GM23338 (cell line): ENCODE data around the gene PLD1. TPM values are rescaled to one million over a fixed set of nuclear protein-coding genes. Genes with fewer than 3 reads are reported as not detected.

ENCODE experiments used
- ATAC-seq: fragments of 200-7000 bp; cut with Tn5 transposase; 3 replicates; pipeline ENCODE4 v1.9.1; 2020
- DNase-seq: peaks from one replicate; pipeline ENCODE4 v3.0.0-alpha.2; 2015; ENCODE audit warnings: low spot score
- H2AFZ ChIP-seq: fragments of 200-600 bp; sonication (generic); 2 replicates; pipeline ENCODE4 v1.8.0; 2016; ENCODE audit warnings: antibody characterized with exemption, mild to moderate bottlenecking, moderate library complexity
- H3F3A ChIP-seq: fragments of 200-600 bp; sonication (generic); replicated peaks from 2 replicates; pipeline ENCODE4 v1.8.0; 2017; ENCODE audit warnings: antibody characterized with exemption, mixed run types, low read depth
- H3K27ac ChIP-seq: fragments of 200-600 bp; sonication (generic); 2 replicates; pipeline ENCODE4 v1.6.1; 2016; ENCODE audit warnings: low read depth
- H3K27me3 ChIP-seq: fragments of 200-600 bp; sonication (generic); 2 replicates; pipeline ENCODE4 v1.8.0; 2016; ENCODE audit warnings: mild to moderate bottlenecking, mixed run types, moderate library complexity; ENCODE audit not compliant: insufficient read depth
- H3K36me3 ChIP-seq: fragments of 200-600 bp; sonication (generic); 2 replicates; pipeline ENCODE4 v1.8.0; 2016; ENCODE audit warnings: mild to moderate bottlenecking; ENCODE audit not compliant: insufficient read depth
- H3K4me1 ChIP-seq: fragments of 200-600 bp; sonication (generic); 2 replicates; pipeline ENCODE4 v1.8.0; 2016; ENCODE audit warnings: mild to moderate bottlenecking, moderate library complexity; ENCODE audit not compliant: insufficient read depth
- H3K4me2 ChIP-seq: fragments of 200-600 bp; sonication (generic); 2 replicates; pipeline ENCODE4 v1.7.1; 2017; ENCODE audit warnings: mixed run types
- H3K4me3 ChIP-seq: fragments of 200-600 bp; sonication (generic); 2 replicates; pipeline ENCODE4 v1.6.1; 2016; ENCODE audit warnings: mixed run types
- H3K79me2 ChIP-seq: fragments of 200-600 bp; sonication (generic); replicated peaks from 2 replicates; pipeline ENCODE4 v1.8.0; 2017; ENCODE audit warnings: mild to moderate bottlenecking; ENCODE audit not compliant: insufficient read depth
- H3K9me2 ChIP-seq: fragments of 200-600 bp; sonication (generic); 2 replicates; pipeline ENCODE4 v1.8.0; 2017; ENCODE audit not compliant: insufficient read depth
- H4K20me1 ChIP-seq: fragments of 200-600 bp; sonication (generic); replicated peaks from 2 replicates; pipeline ENCODE4 v1.8.0; 2017; ENCODE audit warnings: mild to moderate bottlenecking; ENCODE audit not compliant: insufficient read depth
- H3K27ac Mint-ChIP-seq: 2 replicates; pipeline ENCODE4 v1.8.0; 2020; ENCODE audit warnings: inconsistent platforms, mild to moderate bottlenecking, moderate library complexity, mixed read lengths
- H3K27me3 Mint-ChIP-seq: 3 replicates; pipeline ENCODE4 v1.8.0; 2022; ENCODE audit warnings: low read depth, mild to moderate bottlenecking, moderate library complexity, mixed read lengths, inconsistent platforms; ENCODE audit not compliant: insufficient read depth, poor library complexity
- H3K36me3 Mint-ChIP-seq: 3 replicates; pipeline ENCODE4 v1.8.0; 2021; ENCODE audit warnings: low read depth, mild to moderate bottlenecking, inconsistent platforms, moderate library complexity, mixed read lengths
- H3K4me1 Mint-ChIP-seq: 3 replicates; pipeline ENCODE4 v1.8.0; 2020; ENCODE audit warnings: mild to moderate bottlenecking, inconsistent platforms, mixed read lengths
- H3K4me3 Mint-ChIP-seq: 3 replicates; pipeline ENCODE4 v1.8.0; 2021; ENCODE audit warnings: moderate library complexity, mild to moderate bottlenecking, inconsistent platforms, mixed read lengths
- H3K9me3 Mint-ChIP-seq: 3 replicates; pipeline ENCODE4 v1.8.0; 2020; ENCODE audit warnings: moderate library complexity, mild to moderate bottlenecking, inconsistent platforms, mixed read lengths
- CREB1 ChIP-seq: fragments of 250-450 bp; sonication (Bioruptor Pico); IDR thresholded peaks from 2 replicates; pipeline ENCODE4 v1.5.0; 2020; ENCODE audit warnings: low read depth, mild to moderate bottlenecking, moderate library complexity
- CTCF ChIP-seq, 2 experiments: fragments of 200-600 bp in 1 of 2; sonication (generic) in 1 of 2; conservative IDR thresholded peaks; 2 replicates each; pipeline versions ENCODE4 v1.5.1 to v1.6.1; 2016 to 2017; ENCODE audit warnings: antibody characterized with exemption in 2 of 2, low read depth in 2 of 2, mild to moderate bottlenecking in 2 of 2, moderate library complexity in 1 of 2
- ETS1 ChIP-seq: IDR thresholded peaks from 2 replicates; pipeline ENCODE4 v1.6.1; 2016; ENCODE audit warnings: antibody characterized with exemption
- EZH2 ChIP-seq: fragments of 200-600 bp; sonication (generic); IDR thresholded peaks from one replicate; pipeline ENCODE4 v1.8.0; 2017; ENCODE audit warnings: antibody characterized with exemption, mild to moderate bottlenecking, low read depth; ENCODE audit not compliant: unreplicated experiment
- NANOG ChIP-seq: IDR thresholded peaks from 2 replicates; pipeline ENCODE4 v1.6.1; 2016; ENCODE audit warnings: antibody characterized with exemption, borderline replicate concordance
- POLR2AphosphoS5 ChIP-seq: IDR thresholded peaks from 2 replicates; pipeline ENCODE4 v1.6.1; 2016; ENCODE audit warnings: antibody characterized with exemption, low read depth
- STAT1 ChIP-seq: IDR thresholded peaks from one replicate; pipeline ENCODE4 v1.6.1; 2016; ENCODE audit warnings: antibody characterized with exemption; ENCODE audit not compliant: unreplicated experiment
- ZNF114 ChIP-seq: fragments of 250-450 bp; sonication (Bioruptor Pico); IDR thresholded peaks from 2 replicates; pipeline ENCODE4 v1.5.0; 2020; ENCODE audit warnings: mild to moderate bottlenecking, moderate library complexity
- ZNF331 ChIP-seq: fragments of 250-450 bp; sonication (Bioruptor Pico); IDR thresholded peaks from 2 replicates; pipeline ENCODE4 v1.5.0; 2020; ENCODE audit warnings: low read depth, mild to moderate bottlenecking, moderate library complexity
- polyA plus RNA-seq: library from polyadenylated mRNA; unstranded; fragments of >200 nt; fragmentation: Nextera tagmentation; extraction: Ambion mirVana; gene quantifications from 2 replicates; pipeline ENCODE4 v1.2.1, GENCODE V29; 2016
- total RNA-seq: library from RNA; depleted of rRNA; stranded (reverse); fragments of >200 nt; shearing (Covaris generic); gene quantifications from 2 replicates; pipeline ENCODE4 v1.2.3, GENCODE V29; 2014
- TF ChIP-seq, protein P1 (sequence below): fragments of 250-450 bp; sonication (Bioruptor Pico); IDR thresholded peaks from 2 replicates; pipeline ENCODE4 v1.5.0; 2020; ENCODE audit warnings: mild to moderate bottlenecking, moderate library complexity

The PLD1 gene
- total and polyA plus RNA-seq, 2 experiments from 2014 or later, result 1.4 to 2.2 TPM

DNA sequence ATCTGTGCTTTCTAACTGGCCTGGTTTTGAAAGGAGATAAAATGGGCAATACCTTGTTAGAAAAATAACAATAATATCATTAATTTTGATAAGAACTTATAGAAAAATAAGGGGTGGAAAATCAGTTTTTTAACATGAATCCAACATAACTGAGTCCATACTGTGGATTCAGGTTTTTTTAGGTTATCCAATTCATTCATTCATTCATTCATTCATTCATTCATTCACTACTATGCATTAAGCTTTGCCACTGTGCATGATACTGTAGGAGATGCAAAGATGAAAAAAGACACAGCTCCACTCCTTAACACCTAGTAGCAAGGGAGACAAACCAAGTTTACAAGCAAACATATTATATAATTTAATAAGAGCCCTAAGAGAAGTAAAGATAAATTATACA, 253.1 kb downstream of the PLD1 start (continued):
- TF ChIP-seq ZNF331 (CRISPR knock-in tag) (no peak), CREB1 (CRISPR knock-in tag) (no peak)

GRCh38 chr3:171556574-171557145, 253.6 kb downstream of the PLD1 start:
- H3K4me1 Mint-ChIP-seq, result peaks cover 12% of the 10 kb centered on the region
- Histone ChIP-seq H3K79me2 (no peaks in the 10 kb centered on the region), H3K4me3 (no peak overlapping the region), H4K20me1 (no peaks in the 10 kb centered on the region), H3K27me3 (no peaks in the 10 kb centered on the region), H3K4me2 (no peak overlapping the region), H3F3A (no peaks in the 10 kb centered on the region), H3K9me2 (peaks cover 6% of the 10 kb centered on the region; the same call in 1 of the 2 replicates), H2AFZ (peak overlapping the region; percentile 53; the same call in 1 of the 2 replicates), H3K4me1 (no peaks in the 10 kb centered on the region), H3K36me3 (no peaks in the 10 kb centered on the region), H3K27ac (no peak overlapping the region)
- no peak overlapping the region for H3K27ac Mint-ChIP-seq
- TF ChIP-seq ETS1 (no peak), NANOG (no peak), CTCF (conservative IDR thresholded peaks at IDR 0.05; ENCODE audit: low read depth in 2 of 2) (no peak), STAT1 (no peak), ZNF114 (no peak), EZH2 (no peak), POLR2AphosphoS5 (no peak), ZNF331 (CRISPR knock-in tag) (no peak)
- TF ChIP-seq, protein P1, sequence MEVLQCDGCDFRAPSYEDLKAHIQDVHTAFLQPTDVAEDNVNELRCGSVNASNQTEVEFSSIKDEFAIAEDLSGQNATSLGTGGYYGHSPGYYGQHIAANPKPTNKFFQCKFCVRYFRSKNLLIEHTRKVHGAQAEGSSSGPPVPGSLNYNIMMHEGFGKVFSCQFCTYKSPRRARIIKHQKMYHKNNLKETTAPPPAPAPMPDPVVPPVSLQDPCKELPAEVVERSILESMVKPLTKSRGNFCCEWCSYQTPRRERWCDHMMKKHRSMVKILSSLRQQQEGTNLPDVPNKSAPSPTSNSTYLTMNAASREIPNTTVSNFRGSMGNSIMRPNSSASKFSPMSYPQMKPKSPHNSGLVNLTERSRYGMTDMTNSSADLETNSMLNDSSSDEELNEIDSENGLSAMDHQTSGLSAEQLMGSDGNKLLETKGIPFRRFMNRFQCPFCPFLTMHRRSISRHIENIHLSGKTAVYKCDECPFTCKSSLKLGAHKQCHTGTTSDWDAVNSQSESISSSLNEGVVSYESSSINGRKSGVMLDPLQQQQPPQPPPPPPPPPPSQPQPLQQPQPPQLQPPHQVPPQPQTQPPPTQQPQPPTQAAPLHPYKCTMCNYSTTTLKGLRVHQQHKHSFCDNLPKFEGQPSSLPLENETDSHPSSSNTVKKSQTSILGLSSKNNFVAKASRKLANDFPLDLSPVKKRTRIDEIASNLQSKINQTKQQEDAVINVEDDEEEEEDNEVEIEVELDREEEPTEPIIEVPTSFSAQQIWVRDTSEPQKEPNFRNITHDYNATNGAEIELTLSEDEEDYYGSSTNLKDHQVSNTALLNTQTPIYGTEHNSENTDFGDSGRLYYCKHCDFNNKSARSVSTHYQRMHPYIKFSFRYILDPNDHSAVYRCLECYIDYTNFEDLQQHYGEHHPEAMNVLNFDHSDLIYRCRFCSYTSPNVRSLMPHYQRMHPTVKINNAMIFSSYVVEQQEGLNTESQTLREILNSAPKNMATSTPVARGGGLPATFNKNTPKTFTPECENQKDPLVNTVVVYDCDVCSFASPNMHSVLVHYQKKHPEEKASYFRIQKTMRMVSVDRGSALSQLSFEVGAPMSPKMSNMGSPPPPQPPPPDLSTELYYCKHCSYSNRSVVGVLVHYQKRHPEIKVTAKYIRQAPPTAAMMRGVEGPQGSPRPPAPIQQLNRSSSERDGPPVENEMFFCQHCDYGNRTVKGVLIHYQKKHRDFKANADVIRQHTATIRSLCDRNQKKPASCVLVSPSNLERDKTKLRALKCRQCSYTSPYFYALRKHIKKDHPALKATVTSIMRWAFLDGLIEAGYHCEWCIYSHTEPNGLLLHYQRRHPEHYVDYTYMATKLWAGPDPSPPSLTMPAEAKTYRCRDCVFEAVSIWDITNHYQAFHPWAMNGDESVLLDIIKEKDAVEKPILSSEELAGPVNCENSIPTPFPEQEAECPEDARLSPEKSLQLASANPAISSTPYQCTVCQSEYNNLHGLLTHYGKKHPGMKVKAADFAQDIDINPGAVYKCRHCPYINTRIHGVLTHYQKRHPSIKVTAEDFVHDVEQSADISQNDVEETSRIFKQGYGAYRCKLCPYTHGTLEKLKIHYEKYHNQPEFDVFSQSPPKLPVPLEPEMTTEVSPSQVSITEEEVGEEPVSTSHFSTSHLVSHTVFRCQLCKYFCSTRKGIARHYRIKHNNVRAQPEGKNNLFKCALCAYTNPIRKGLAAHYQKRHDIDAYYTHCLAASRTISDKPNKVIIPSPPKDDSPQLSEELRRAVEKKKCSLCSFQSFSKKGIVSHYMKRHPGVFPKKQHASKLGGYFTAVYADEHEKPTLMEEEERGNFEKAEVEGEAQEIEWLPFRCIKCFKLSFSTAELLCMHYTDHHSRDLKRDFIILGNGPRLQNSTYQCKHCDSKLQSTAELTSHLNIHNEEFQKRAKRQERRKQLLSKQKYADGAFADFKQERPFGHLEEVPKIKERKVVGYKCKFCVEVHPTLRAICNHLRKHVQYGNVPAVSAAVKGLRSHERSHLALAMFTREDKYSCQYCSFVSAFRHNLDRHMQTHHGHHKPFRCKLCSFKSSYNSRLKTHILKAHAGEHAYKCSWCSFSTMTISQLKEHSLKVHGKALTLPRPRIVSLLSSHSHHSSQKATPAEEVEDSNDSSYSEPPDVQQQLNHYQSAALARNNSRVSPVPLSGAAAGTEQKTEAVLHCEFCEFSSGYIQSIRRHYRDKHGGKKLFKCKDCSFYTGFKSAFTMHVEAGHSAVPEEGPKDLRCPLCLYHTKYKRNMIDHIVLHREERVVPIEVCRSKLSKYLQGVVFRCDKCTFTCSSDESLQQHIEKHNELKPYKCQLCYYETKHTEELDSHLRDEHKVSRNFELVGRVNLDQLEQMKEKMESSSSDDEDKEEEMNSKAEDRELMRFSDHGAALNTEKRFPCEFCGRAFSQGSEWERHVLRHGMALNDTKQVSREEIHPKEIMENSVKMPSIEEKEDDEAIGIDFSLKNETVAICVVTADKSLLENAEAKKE (CRISPR knock-in tag), result no peak
- H3K36me3 Mint-ChIP-seq, result no peaks in the 10 kb centered on the region
- ATAC-seq (peak; percentile 33; the same call in 1 of the 3 replicates), DNase-seq (peak; percentile 45)
- no peak overlapping the region for H3K4me3 Mint-ChIP-seq
- H3K27me3 Mint-ChIP-seq, result no peaks in the 10 kb centered on the region
- H3K9me3 Mint-ChIP-seq, result no peaks in the 10 kb centered on the region
